ENCODE data around the gene EPS8L2. TPM values are rescaled to one million over a fixed set of nuclear protein-coding genes. Genes with fewer than 3 reads are reported as not detected.

The EPS8L2 gene
- total and polyA plus RNA-seq, 2 of the 13 experiments (the other 11 are each of a cell fraction or from before 2014, with no cell fraction given): 89.3 to 416 TPM

- TF ChIP-seq, protein P1, sequence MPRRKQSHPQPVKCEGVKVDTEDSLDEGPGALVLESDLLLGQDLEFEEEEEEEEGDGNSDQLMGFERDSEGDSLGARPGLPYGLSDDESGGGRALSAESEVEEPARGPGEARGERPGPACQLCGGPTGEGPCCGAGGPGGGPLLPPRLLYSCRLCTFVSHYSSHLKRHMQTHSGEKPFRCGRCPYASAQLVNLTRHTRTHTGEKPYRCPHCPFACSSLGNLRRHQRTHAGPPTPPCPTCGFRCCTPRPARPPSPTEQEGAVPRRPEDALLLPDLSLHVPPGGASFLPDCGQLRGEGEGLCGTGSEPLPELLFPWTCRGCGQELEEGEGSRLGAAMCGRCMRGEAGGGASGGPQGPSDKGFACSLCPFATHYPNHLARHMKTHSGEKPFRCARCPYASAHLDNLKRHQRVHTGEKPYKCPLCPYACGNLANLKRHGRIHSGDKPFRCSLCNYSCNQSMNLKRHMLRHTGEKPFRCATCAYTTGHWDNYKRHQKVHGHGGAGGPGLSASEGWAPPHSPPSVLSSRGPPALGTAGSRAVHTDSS (CRISPR knock-in tag; conservative IDR thresholded peaks at IDR 0.05): peak; percentile 40; the same call in 1 of the 2 replicates
- TF ChIP-seq HMGXB4 (CRISPR knock-in tag; IDR thresholded peaks at IDR 0.05; ENCODE audit: borderline replicate concordance in 1 of 2, low read depth in 1 of 2) (peak in 1 of 2 experiments; percentile 62; a peak in 2 of 4 replicates), ZBTB10 (CRISPR knock-in tag; IDR thresholded peaks at IDR 0.05; ENCODE audit: borderline replicate concordance) (peak; percentile 71; the same call in 1 of the 2 replicates), ZNF749 (CRISPR knock-in tag; IDR thresholded peaks at IDR 0.05; ENCODE audit: borderline replicate concordance) (peak; percentile 48; the same call in 1 of the 2 replicates), ZNF136 (CRISPR knock-in tag; IDR thresholded peaks at IDR 0.05; ENCODE audit: low read depth) (0 out of 2 replicates have a peak, but pooled peaks have one; percentile 73), CREM (IDR thresholded peaks at IDR 0.05) (peak; percentile 60; the same call in 1 of the 2 replicates), CREM (CRISPR knock-in tag; IDR thresholded peaks at IDR 0.05) (no peak), ZBTB8A (CRISPR knock-in tag; IDR thresholded peaks at IDR 0.05; ENCODE audit: borderline replicate concordance, low read depth) (no peak; the same call in 1 of the 2 replicates), ZNF614 (CRISPR knock-in tag; IDR thresholded peaks at IDR 0.05; ENCODE audit: borderline replicate concordance) (peak; percentile 92), NR3C1 (CRISPR knock-in tag; IDR thresholded peaks at IDR 0.05) (no peak), TP53 (CRISPR knock-in tag; conservative IDR thresholded peaks at IDR 0.05) (peak; percentile 86; the same call in 1 of the 2 replicates), ZNF143 (CRISPR knock-in tag; IDR thresholded peaks at IDR 0.05) (peak; percentile 63), ZNF234 (CRISPR knock-in tag; conservative IDR thresholded peaks at IDR 0.05) (no peak), SP2 (CRISPR knock-in tag; IDR thresholded peaks at IDR 0.05) (peak; percentile 56), SMC3 (IDR thresholded peaks at IDR 0.05; ENCODE audit: low read length) (no peak), FOSL2 (CRISPR knock-in tag; IDR thresholded peaks at IDR 0.05) (peak; percentile 66), ZNF275 (CRISPR knock-in tag; IDR thresholded peaks at IDR 0.05; ENCODE audit: borderline replicate concordance) (peak; percentile 95; the same call in 1 of the 2 replicates), ZBTB43 (CRISPR knock-in tag; conservative IDR thresholded peaks at IDR 0.05) (peak; percentile 76; the same call in 1 of the 2 replicates)
Measured at GRCh38 chr11:704781-705645, 1.0 kb upstream of the EPS8L2 start (continued).

Data from HepG2 (cell line).